Smooth muscle cell (in vitro differentiated cells): ENCODE measurements around the gene NDUFV3. TPM values are rescaled to one million over a fixed set of nuclear protein-coding genes. Genes with fewer than 3 reads are reported as not detected.

Experiments used
- DNase-seq: peaks from one replicate; lab custom pipeline; 2025; ENCODE audit not compliant: unreplicated experiment; lab: John Stamatoyannopoulos, UW
- H2AFZ ChIP-seq: fragments of 200-600 bp; sonication (generic); 2 replicates; pipeline ENCODE4 v1.6.0; 2016; ENCODE audit warnings: antibody characterized with exemption, low read depth, mild to moderate bottlenecking
- H3F3A ChIP-seq: fragments of 200-600 bp; sonication (generic); 2 replicates; pipeline ENCODE4 v1.6.0; 2017; ENCODE audit warnings: antibody characterized with exemption, low read depth
- H3K27ac ChIP-seq: fragments of 200-600 bp; sonication (generic); 2 replicates; pipeline ENCODE4 v1.5.1; 2016; ENCODE audit warnings: low read depth, mild to moderate bottlenecking
- H3K27me3 ChIP-seq: fragments of 200-600 bp; sonication (generic); 2 replicates; pipeline ENCODE4 v1.6.1; 2016; ENCODE audit warnings: low read depth, mild to moderate bottlenecking
- H3K36me3 ChIP-seq: fragments of 200-600 bp; sonication (generic); 2 replicates; pipeline ENCODE4 v1.5.1; 2016; ENCODE audit warnings: low read depth
- H3K4me1 ChIP-seq: fragments of 200-600 bp; sonication (generic); 2 replicates; pipeline ENCODE4 v1.5.1; 2016; ENCODE audit warnings: low read depth
- H3K4me2 ChIP-seq: fragments of 200-600 bp; sonication (generic); 2 replicates; pipeline ENCODE4 v1.6.0; 2016; ENCODE audit warnings: mild to moderate bottlenecking
- H3K4me3 ChIP-seq: fragments of 200-600 bp; sonication (generic); 2 replicates; pipeline ENCODE4 v1.5.1; 2016; ENCODE audit warnings: mild to moderate bottlenecking
- H3K79me2 ChIP-seq: fragments of 200-600 bp; sonication (generic); 2 replicates; pipeline ENCODE4 v1.6.0; 2016; ENCODE audit warnings: low read depth, mild to moderate bottlenecking
- H3K9ac ChIP-seq: fragments of 200-600 bp; sonication (generic); 2 replicates; pipeline ENCODE4 v1.6.0; 2016; ENCODE audit warnings: low read depth
- H3K9me3 ChIP-seq: fragments of 200-600 bp; sonication (generic); replicated peaks from 2 replicates; pipeline ENCODE4 v1.5.1; 2016; ENCODE audit warnings: low read depth
- H4K20me1 ChIP-seq: fragments of 200-600 bp; sonication (generic); 2 replicates; pipeline ENCODE4 v1.6.0; 2016; ENCODE audit warnings: low read depth
- WGBS: methylation state at CpG from one replicate; pipeline ENCODE4 v1.1.7; 2016; ENCODE audit warnings: low lambda C conversion rate; 5-methylcytosine and 5-hydroxymethylcytosine counted together
- polyA plus RNA-seq: library from polyadenylated mRNA; unstranded; fragments of >200 nt; fragmentation: Nextera tagmentation; extraction: Ambion mirVana; gene quantifications from 2 replicates; pipeline ENCODE4 v1.2.1, GENCODE V29; 2016
- total RNA-seq: library from RNA; depleted of rRNA; stranded (reverse); fragments of >200 nt; gene quantifications from 2 replicates; pipeline ENCODE4 v1.2.3, GENCODE V29; 2014
- TF ChIP-seq, protein P1 (sequence below): fragments of 200-600 bp; sonication (generic); IDR thresholded peaks from 2 replicates; pipeline ENCODE4 v1.5.1; 2017; ENCODE audit warnings: borderline replicate concordance, mild to moderate bottlenecking, antibody characterized with exemption; ENCODE audit not compliant: insufficient read depth, poor library complexity, severe bottlenecking

Gene NDUFV3
- total and polyA plus RNA-seq, 2 experiments from 2014 or later = 23.3 to 28.4 TPM

DNA sequence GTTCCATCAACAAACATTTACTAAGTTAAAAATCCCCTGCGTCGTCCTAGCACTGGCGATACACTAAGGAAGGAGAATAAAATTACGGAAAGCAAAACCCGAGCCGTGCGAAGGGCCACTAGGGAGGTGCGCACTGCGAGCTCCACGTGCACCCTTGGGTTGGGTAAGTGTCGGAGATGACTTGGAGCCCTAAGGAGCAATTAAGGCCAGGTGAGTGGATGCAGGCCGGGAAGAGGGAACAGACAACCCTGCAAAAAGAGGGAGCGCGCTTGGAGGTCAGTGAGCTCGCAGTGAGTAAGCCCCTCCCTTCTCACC, 14.5 kb upstream of the NDUFV3 start:
- peak overlapping the region; percentile 81 for H2AFZ ChIP-seq
- H3K9me3 ChIP-seq = no peaks in the 10 kb centered on the region
- no peaks in the 10 kb centered on the region for H3K27me3 ChIP-seq
- WGBS = under 1% methylated on average over 15 of the region's 15 CpGs
- H3K4me3 ChIP-seq = peak overlapping the region; percentile 90
- no peak for DNase-seq
- peaks cover 10% of the 10 kb centered on the region for H3K4me1 ChIP-seq
- TF ChIP-seq, protein P1, sequence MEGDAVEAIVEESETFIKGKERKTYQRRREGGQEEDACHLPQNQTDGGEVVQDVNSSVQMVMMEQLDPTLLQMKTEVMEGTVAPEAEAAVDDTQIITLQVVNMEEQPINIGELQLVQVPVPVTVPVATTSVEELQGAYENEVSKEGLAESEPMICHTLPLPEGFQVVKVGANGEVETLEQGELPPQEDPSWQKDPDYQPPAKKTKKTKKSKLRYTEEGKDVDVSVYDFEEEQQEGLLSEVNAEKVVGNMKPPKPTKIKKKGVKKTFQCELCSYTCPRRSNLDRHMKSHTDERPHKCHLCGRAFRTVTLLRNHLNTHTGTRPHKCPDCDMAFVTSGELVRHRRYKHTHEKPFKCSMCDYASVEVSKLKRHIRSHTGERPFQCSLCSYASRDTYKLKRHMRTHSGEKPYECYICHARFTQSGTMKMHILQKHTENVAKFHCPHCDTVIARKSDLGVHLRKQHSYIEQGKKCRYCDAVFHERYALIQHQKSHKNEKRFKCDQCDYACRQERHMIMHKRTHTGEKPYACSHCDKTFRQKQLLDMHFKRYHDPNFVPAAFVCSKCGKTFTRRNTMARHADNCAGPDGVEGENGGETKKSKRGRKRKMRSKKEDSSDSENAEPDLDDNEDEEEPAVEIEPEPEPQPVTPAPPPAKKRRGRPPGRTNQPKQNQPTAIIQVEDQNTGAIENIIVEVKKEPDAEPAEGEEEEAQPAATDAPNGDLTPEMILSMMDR = no peak
- H3K79me2 ChIP-seq = peaks cover 26% of the 10 kb centered on the region
- peak overlapping the region; percentile 85 for H3K27ac ChIP-seq
- H3K4me2 ChIP-seq = peak overlapping the region; percentile 95
- no peaks in the 10 kb centered on the region for H3F3A ChIP-seq
- H3K9ac ChIP-seq = peak overlapping the region; percentile 89
- H3K36me3 ChIP-seq = peaks cover 4% of the 10 kb centered on the region
- H4K20me1 ChIP-seq = no peaks in the 10 kb centered on the region

DNA sequence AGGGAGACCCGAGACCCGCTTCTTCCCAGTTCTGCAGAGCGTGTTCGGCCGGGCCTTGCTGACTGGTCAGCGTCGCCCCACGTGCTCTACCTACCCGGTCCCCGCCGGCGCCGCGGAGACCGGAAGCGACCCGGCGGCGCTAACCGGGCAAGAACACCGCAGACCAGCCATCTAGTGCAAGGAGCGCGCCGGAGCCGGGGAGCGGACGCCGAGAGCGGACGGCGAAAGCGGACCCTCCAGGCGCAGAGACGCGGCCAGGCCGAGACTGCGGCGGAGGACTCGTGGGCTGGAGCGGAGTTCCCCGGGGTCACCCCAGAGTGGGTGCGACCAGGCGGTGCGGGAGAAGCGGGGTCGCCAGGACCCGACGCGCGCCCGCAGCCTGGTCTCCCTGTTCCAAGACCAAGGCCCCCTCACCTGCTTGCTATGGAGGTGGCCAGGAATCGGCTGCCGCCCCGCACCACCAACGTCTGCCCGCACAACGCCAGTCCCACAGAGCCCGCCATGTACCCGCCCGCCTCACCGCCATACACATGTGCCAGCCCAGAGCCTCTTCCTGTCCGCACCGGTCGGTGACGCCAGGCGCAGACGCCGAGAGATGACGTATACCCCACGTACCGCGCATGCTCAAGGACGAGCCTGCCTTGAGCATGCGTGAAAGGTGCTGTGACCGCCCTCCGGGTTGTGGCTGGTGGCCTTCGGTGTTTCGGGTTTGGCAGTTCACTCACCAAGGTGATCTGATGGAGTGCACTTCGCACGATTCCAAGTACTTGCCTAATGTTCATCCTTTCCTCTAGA, 13.9 kb upstream of the NDUFV3 start, which contains the start of gene WDR4:
Gene WDR4 (minus strand): TSS at position 547 of the 795 bp plus-strand sequence. CDS start 44 bp downstream, at position 503.
- Histone ChIP-seq H3K79me2 (peaks cover 26% of the 10 kb centered on the region), H3K36me3 (peaks cover 4% of the 10 kb centered on the region), H3K27me3 (no peaks in the 10 kb centered on the region), H2AFZ (peak within 1 kb of the TSS; percentile 87), H3K9ac (peak within 1 kb of the TSS; percentile 89), H3K4me3 (peak within 1 kb of the TSS; percentile 90), H3F3A (no peaks in the 10 kb centered on the region), H3K4me1 (peaks cover 10% of the 10 kb centered on the region), H3K9me3 (no peaks in the 10 kb centered on the region), H3K4me2 (peak within 1 kb of the TSS; percentile 95), H3K27ac (peak within 1 kb of the TSS; percentile 85), H4K20me1 (no peaks in the 10 kb centered on the region)
- WGBS = 1% methylated on average over 67 of the region's 80 CpGs
- DNase-seq = peak; percentile 92
- TF ChIP-seq, protein P1 = no peak

DNA sequence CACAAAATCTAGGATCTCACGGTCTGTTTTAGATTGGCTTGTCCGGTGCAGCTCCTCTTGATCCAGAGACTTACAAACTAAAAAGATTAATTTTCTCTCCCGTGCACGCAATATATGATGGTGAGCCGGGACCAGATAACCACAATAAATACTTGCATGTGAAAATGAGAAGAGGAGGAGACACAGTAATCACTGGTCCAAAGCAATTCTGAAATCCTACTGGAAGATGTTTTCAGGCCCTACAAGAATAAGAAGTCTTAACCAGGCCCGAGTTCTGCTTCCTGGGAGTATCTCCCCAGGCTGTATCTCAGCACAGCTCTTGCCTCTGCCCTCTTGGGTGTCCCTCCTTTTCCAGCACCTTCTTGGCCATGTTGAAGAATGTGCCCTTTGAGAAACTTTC, 12.8 kb upstream of the NDUFV3 start:
- TF ChIP-seq, protein P1 = no peak
- Histone ChIP-seq H4K20me1 (no peaks in the 10 kb centered on the region), H2AFZ (no peak overlapping the region), H3K4me1 (peaks cover 10% of the 10 kb centered on the region), H3F3A (no peaks in the 10 kb centered on the region), H3K27me3 (no peaks in the 10 kb centered on the region), H3K36me3 (peaks cover 3% of the 10 kb centered on the region), H3K79me2 (peaks cover 26% of the 10 kb centered on the region), H3K27ac (peak overlapping the region; percentile 85), H3K4me3 (peak overlapping the region; percentile 90), H3K4me2 (peak overlapping the region; percentile 95), H3K9ac (peak overlapping the region; percentile 82), H3K9me3 (no peaks in the 10 kb centered on the region)
- no peak for DNase-seq
- 96% methylated on average over 6 of the region's 6 CpGs for WGBS
